A673 (cell line): Measurements from ENCODE around the gene CACNA2D3. TPM values are rescaled to one million over a fixed set of nuclear protein-coding genes. Genes with fewer than 3 reads are reported as not detected.

Source experiments
- BruUV-seq: library from RNA; stranded (reverse); fragments of 400-500 nt; replicated peaks from 2 replicates; lab custom pipeline; 2021; lab: Mats Ljungman, UMichigan
- CTCF ChIA-PET: fragments of 300-600 bp; sonication (Branson Sonifier 250); formaldehyde crosslinking; loops from one replicate; lab custom pipeline; 2022; ENCODE audit warnings: antibody characterized with exemption; lab: Charles Lee
- POLR2A ChIA-PET: fragments of 300-600 bp; sonication (Branson Sonifier 250); formaldehyde crosslinking; loops from one replicate; lab custom pipeline; 2022; ENCODE audit warnings: antibody characterized with exemption; ENCODE audit not compliant: low non-redundant PET; lab: Charles Lee
- DNase-seq: peaks from one replicate; pipeline ENCODE4 v3.0.0-alpha.2; 2015; ENCODE audit warnings: low spot score
- H3K27ac ChIP-seq: fragments of 200-600 bp; sonication (generic); 2 replicates; pipeline ENCODE4 v1.5.1; 2016; ENCODE audit warnings: mixed run types, low read depth, mild to moderate bottlenecking, mixed read lengths, antibody characterized with exemption, low read length; ENCODE audit not compliant: poor library complexity, severe bottlenecking
- H3K27me3 ChIP-seq: fragments of 200-600 bp; sonication (generic); replicated peaks from 2 replicates; pipeline ENCODE4 v1.6.1; 2017; ENCODE audit warnings: mixed run types, low read depth, mild to moderate bottlenecking, mixed read lengths, antibody characterized with exemption, low read length; ENCODE audit not compliant: insufficient read depth, poor library complexity
- H3K36me3 ChIP-seq: fragments of 200-600 bp; sonication (generic); 2 replicates; pipeline ENCODE4 v1.6.1; 2016; ENCODE audit warnings: mixed run types, mild to moderate bottlenecking, mixed read lengths, antibody characterized with exemption, low read length; ENCODE audit not compliant: insufficient read depth, poor library complexity, severe bottlenecking
- H3K4me1 ChIP-seq: fragments of 200-600 bp; sonication (generic); 2 replicates; pipeline ENCODE4 v1.6.1; 2017; ENCODE audit warnings: mixed run types, mild to moderate bottlenecking, mixed read lengths, antibody characterized with exemption, low read length; ENCODE audit not compliant: insufficient read depth, poor library complexity, severe bottlenecking
- H3K4me3 ChIP-seq: fragments of 200-600 bp; sonication (generic); 2 replicates; pipeline ENCODE4 v1.5.1; 2016; ENCODE audit warnings: low read depth, mixed run types, mild to moderate bottlenecking, mixed read lengths, low read length; ENCODE audit not compliant: poor library complexity, severe bottlenecking
- H3K9me3 ChIP-seq: fragments of 200-600 bp; sonication (generic); 2 replicates; pipeline ENCODE4 v1.6.1; 2016; ENCODE audit warnings: mixed run types, low read depth, mild to moderate bottlenecking, mixed read lengths, antibody characterized with exemption, low read length; ENCODE audit not compliant: poor library complexity, severe bottlenecking
- EZH2 ChIP-seq: fragments of 200-600 bp; sonication (generic); IDR thresholded peaks from 2 replicates; pipeline ENCODE4 v1.6.1; 2017; ENCODE audit warnings: borderline replicate concordance, low read depth, mild to moderate bottlenecking, mixed read lengths, antibody characterized with exemption, low read length; ENCODE audit not compliant: poor library complexity, severe bottlenecking
- intact Hi-C: fragments of 100-400 bp; cut with micrococcal nuclease; formaldehyde crosslinking; loops from one replicate; pipeline ENCODE4 v1.10.0; 2022; ENCODE audit not compliant: unreplicated experiment
- total RNA-seq: library from RNA; stranded (reverse); gene quantifications from 2 replicates; pipeline ENCODE4 v1.2.3, GENCODE V29; 2021
- TF ChIP-seq, protein P1 (sequence below): fragments of 300-800, 200-600 bp; sonication (generic); conservative IDR thresholded peaks from 2 replicates; pipeline ENCODE4 v1.5.1; 2017; ENCODE audit warnings: low read depth, mild to moderate bottlenecking, antibody characterized with exemption, low read length, moderate library complexity, mixed read lengths

Gene CACNA2D3
- total RNA-seq, 1 experiment from 2014 or later: not detected

DNA sequence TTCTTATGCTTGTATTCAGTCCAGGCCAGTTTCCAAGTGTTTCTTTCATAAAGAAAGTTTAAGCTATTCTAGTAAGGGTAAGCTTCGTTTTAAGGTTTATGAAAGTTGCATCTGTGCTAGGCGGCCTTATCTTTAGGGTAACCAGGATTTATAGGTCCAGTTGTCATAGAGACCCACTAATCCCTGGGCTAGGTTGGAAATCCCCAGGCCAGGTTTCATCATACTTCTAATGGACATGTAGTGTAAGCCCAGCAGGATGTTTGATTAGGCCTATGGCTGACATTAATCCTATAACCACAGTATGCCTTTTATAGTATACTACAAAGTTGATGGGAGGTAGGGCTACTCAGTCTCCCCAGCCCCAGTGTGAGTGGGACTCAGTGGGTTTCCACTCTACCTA, 312.4 kb downstream of the CACNA2D3 start:
- intact Hi-C loops: loop anchor here (10.0 kb wide), 1 partner anchor 1820 kb away; no protein-coding TSS in a partner anchor
- Histone ChIP-seq H3K36me3 (no peaks in the 10 kb centered on the region), H3K4me3 (no peak overlapping the region), H3K27me3 (no peaks in the 10 kb centered on the region), H3K4me1 (no peaks in the 10 kb centered on the region), H3K9me3 (no peaks in the 10 kb centered on the region), H3K27ac (no peak overlapping the region)
- no peak for TF ChIP-seq EZH2
- TF ChIP-seq, protein P1, sequence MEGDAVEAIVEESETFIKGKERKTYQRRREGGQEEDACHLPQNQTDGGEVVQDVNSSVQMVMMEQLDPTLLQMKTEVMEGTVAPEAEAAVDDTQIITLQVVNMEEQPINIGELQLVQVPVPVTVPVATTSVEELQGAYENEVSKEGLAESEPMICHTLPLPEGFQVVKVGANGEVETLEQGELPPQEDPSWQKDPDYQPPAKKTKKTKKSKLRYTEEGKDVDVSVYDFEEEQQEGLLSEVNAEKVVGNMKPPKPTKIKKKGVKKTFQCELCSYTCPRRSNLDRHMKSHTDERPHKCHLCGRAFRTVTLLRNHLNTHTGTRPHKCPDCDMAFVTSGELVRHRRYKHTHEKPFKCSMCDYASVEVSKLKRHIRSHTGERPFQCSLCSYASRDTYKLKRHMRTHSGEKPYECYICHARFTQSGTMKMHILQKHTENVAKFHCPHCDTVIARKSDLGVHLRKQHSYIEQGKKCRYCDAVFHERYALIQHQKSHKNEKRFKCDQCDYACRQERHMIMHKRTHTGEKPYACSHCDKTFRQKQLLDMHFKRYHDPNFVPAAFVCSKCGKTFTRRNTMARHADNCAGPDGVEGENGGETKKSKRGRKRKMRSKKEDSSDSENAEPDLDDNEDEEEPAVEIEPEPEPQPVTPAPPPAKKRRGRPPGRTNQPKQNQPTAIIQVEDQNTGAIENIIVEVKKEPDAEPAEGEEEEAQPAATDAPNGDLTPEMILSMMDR: no peak
- ChIA-PET CTCF (no interaction called here), POLR2A (no interaction called here)
- BruUV-seq: no TSS peak
- no peak for DNase-seq

DNA sequence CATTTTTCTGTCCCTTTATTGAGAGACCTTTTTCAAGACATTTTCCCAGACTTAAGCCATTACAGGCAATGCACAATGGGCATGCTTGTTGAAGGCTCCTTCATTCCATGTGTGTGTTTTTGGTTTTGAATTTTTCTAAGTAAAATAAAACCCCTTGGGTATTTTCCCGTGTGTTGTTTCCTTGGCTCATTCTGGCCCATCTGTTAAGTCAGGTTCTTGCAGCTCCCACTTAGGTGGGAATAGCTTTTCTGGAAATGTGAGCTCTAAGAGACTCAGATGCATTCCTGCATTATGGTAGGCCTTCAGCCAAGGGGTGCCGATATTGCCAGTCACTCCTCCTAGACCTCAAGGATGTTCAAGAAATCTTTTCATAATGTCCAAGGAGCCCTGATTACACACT, 314.9 kb downstream of the CACNA2D3 start:
- Histone ChIP-seq H3K4me1 (no peaks in the 10 kb centered on the region), H3K27ac (no peak overlapping the region), H3K9me3 (no peaks in the 10 kb centered on the region), H3K36me3 (no peaks in the 10 kb centered on the region), H3K4me3 (no peak overlapping the region), H3K27me3 (no peaks in the 10 kb centered on the region)
- CTCF ChIA-PET: no interaction called here
- BruUV-seq: no TSS peak
- POLR2A ChIA-PET: no interaction called here
- no peak for DNase-seq
- intact Hi-C loops: loop anchor here (10.0 kb wide), 1 partner anchor 1818 kb away; no protein-coding TSS in a partner anchor
- TF ChIP-seq, protein P1: no peak
- TF ChIP-seq EZH2: no peak

DNA sequence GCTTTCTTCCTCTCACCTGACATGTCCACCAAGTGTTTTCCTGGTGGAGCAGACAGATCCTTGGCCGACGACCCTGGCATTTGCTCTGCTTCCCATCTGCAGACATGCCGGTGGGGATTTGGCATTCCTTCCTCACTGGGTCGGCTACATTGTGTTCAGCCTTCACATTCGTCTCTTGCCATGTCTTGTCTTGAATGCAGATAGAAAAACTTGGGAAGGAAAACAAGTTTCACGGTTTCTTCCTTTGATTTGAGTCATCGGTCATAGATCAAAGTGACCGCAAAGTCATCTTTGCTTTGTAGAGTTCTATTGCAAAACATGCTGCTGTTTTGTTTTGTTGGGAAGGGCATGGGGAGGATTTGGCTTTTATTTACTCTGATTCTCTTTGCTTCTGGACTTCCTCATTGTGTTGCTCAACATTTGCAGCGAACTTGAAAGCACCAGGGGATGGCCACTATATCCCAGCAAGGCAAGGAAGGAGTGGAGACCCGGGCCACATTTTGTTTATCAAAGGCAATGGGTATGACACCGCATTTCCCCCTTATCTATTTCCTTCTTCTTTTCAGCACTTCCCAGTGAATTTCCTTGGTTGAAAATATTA, 321.3 kb downstream of the CACNA2D3 start:
- Histone ChIP-seq H3K27ac (no peak overlapping the region), H3K4me1 (no peaks in the 10 kb centered on the region), H3K9me3 (no peaks in the 10 kb centered on the region), H3K4me3 (no peak overlapping the region), H3K36me3 (no peaks in the 10 kb centered on the region), H3K27me3 (no peaks in the 10 kb centered on the region)
- POLR2A ChIA-PET: no interaction called here
- CTCF ChIA-PET: no interaction called here
- DNase-seq: no peak
- BruUV-seq: no TSS peak
- TF ChIP-seq EZH2: no peak
- TF ChIP-seq, protein P1: no peak
- intact Hi-C loops: no loop called here
